ENCODE results near the gene MYO5C.

DNA sequence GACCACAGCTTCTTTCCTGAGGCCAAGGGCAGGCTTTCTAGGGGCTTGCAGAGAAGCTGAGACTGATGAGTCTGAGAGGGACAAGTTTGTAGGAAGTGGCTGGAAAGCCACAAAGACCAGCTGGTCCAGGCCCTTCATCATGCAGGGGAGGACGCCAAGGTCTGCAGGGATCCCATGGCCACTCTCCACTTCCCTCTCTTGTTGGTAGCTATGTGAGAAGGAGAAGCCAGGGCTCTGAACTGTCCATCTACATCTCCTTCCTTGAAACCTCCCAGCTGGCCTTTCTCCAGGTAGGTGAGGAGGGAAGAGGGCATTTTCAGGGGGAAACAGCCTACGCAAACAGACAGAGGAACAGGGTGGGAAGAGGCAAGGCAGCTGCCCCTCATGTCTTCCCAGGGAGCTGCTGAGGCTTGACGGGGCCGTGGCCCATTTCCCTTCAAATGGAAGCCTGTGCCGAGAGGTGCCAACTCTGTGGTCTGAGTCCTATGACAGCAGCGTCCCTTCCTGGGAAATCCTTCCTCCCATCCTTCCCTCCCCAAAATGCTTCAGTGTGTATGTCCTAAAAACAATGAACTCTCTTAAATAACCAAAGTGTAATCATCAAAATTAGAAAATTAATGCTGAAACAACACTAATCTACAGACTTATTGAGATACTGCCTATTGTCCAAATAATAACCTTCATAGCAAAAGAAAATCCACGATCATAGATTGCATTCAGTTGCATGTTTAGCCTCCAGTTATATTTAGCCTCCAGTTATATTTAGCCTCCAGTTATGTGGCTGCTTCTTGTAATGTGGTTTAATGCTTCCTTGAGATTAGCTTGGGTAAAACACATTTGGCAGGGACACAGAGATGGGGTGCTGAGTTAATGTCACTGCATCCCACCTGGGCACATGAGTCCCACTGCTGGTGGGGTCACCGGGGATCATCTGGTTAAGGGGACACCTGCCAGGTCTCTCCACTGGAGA, 140.4 kb downstream of the MYO5C start:
- TF ChIP-seq, protein P1, sequence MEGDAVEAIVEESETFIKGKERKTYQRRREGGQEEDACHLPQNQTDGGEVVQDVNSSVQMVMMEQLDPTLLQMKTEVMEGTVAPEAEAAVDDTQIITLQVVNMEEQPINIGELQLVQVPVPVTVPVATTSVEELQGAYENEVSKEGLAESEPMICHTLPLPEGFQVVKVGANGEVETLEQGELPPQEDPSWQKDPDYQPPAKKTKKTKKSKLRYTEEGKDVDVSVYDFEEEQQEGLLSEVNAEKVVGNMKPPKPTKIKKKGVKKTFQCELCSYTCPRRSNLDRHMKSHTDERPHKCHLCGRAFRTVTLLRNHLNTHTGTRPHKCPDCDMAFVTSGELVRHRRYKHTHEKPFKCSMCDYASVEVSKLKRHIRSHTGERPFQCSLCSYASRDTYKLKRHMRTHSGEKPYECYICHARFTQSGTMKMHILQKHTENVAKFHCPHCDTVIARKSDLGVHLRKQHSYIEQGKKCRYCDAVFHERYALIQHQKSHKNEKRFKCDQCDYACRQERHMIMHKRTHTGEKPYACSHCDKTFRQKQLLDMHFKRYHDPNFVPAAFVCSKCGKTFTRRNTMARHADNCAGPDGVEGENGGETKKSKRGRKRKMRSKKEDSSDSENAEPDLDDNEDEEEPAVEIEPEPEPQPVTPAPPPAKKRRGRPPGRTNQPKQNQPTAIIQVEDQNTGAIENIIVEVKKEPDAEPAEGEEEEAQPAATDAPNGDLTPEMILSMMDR (conservative IDR thresholded peaks at IDR 0.05; ENCODE audit: low read length) = no peak
- TF ChIP-seq EZH2phosphoT487 (IDR thresholded peaks at IDR 0.05; ENCODE audit: borderline replicate concordance, low read depth, low read length) = no peak

All from OCI-LY7 (cell line).